SH-SY5Y (cell line): ENCODE data around the gene COL5A2.

Experiments
- GATA2 ChIP-seq: IDR thresholded peaks from 2 replicates; pipeline ENCODE4 v1.6.1; 2011; ENCODE audit warnings: mild to moderate bottlenecking, low read depth, low read length
- GATA3 ChIP-seq: IDR thresholded peaks from 2 replicates; pipeline ENCODE4 v1.6.1; 2011; ENCODE audit warnings: low read depth, mild to moderate bottlenecking, low read length, moderate library complexity

Gene COL5A2

DNA sequence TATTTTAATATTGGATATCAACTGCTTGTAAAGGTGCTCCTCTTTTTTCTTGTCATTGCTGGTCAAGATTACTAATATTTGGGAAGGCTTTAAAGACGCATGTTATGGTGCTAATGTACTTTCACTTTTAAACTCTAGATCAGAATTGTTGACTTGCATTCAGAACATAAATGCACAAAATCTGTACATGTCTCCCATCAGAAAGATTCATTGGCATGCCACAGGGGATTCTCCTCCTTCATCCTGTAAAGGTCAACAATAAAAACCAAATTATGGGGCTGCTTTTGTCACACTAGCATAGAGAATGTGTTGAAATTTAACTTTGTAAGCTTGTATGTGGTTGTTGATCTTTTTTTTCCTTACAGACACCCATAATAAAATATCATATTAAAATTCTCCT lies 167.2 kb downstream of the COL5A2 start:
- TF ChIP-seq GATA3 (no peak), GATA2 (no peak)

GRCh38 chr2:189010536-189010935 lies 169.0 kb downstream of the COL5A2 start:
- TF ChIP-seq GATA3 (no peak), GATA2 (no peak)

- no peak for TF ChIP-seq GATA3
- TF ChIP-seq GATA2 = no peak
Measured at GRCh38 chr2:189008555-189009262, 170.9 kb downstream of the COL5A2 start.

GRCh38 chr2:189002079-189002478 lies 177.5 kb downstream of the COL5A2 start:
- TF ChIP-seq GATA3 = no peak
- no peak for TF ChIP-seq GATA2

DNA sequence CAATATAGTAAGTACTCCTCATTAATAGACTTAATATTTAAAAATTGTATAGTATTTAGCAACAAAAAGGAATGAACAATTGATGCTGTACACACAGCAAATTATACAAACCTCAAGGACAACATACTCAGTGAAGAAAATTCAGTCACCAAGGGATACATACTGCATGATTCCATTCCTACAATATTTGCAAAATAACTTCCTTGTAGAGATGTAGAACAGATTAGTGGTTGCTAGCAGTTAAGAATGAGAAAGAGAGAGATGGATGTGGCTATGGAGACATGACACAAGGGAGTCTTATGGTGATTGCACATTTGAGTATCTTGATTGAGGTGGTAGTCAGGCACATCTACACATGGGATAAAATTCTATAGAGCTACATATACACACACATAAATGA lies 179.3 kb downstream of the COL5A2 start:
- TF ChIP-seq GATA3 (no peak), GATA2 (no peak)

GRCh38 chr2:188997263-188997662 lies 182.3 kb downstream of the COL5A2 start:
- TF ChIP-seq GATA2 (no peak), GATA3 (no peak)

- TF ChIP-seq GATA3 (no peak), GATA2 (no peak)
Measured at GRCh38 chr2:188993247-188993646, 186.3 kb downstream of the COL5A2 start.

DNA sequence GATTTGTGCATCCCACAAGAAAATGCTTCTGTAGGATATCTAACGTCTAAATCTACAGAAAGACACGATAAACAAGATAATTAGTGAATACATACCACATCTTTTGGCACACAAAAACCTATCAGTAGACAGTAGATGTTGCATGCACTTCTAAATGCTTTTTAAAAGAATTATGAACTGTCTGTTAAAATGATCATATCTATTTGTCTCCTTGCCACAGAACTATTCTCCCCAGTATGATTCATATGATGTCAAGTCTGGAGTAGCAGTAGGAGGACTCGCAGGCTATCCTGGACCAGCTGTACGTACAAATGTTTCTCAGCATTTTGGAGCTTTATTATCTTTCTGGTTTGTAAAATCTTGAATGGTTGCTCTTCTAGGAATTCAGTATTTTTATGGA lies 192.7 kb downstream of the COL5A2 start:
- TF ChIP-seq GATA3 (peak; percentile 50), GATA2 (peak; percentile 27; the same call in 1 of the 2 replicates)

- TF ChIP-seq GATA3 (no peak), GATA2 (no peak)
Measured at GRCh38 chr2:188984680-188985079, 194.9 kb downstream of the COL5A2 start.

- TF ChIP-seq GATA3 (no peak), GATA2 (no peak)
Measured at GRCh38 chr2:188984065-188984491, 195.5 kb downstream of the COL5A2 start.

DNA sequence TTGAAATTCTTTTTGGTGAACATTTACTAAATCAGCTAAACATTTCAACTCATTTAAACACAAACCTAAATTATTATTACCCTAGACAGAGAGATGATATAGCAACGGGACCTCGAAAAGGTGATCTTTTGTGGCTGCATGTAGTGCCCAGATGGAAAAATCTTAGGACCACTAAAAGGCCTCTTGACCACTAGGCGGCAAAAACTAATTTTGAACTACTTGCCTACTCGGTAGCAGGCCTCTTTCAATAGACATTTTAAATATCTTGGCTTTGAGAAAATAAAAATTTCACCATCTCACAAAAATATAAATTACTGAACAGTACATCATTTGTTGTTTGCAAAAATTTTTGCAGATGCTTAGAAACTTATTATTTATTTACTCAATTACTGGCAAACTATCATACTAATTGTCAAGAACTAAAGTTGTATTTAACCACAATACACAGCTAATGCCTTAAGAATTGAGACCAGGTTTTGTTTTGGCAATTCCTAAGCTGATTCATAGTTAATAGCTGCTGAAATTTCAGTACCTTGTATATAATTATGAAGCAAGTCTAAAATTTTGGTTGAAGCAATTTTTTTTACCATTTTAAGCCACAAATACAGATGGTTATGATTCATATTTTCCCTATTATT lies 196.0 kb downstream of the COL5A2 start:
- TF ChIP-seq GATA2 = no peak
- TF ChIP-seq GATA3 = no peak
